ENCODE results near the gene ZFP36L1. TPM values are rescaled to one million over a fixed set of nuclear protein-coding genes. Genes with fewer than 3 reads are reported as not detected.

ZFP36L1 gene
- polyA plus RNA-seq, 6 donors from 2014 or later = 99.2 to 447 (median 302) TPM

GRCh38 chr14:68798621-68799020 lies 5.8 kb upstream of the ZFP36L1 start:
- H3K9me3 Mint-ChIP-seq = peaks cover 6 to 27% (median 12%) of the 10 kb centered on the region in 7 donors
- H3K4me1 Mint-ChIP-seq = peaks cover 50 to 64% (median 57%) of the 10 kb centered on the region in 3 donors
- peak overlapping the region in 1 of 8 donors; percentile 99 for H3K4me3 Mint-ChIP-seq
- H3K36me3 Mint-ChIP-seq = peaks cover 5 to 11% of the 10 kb centered on the region in 2 donors
- DNase-seq (no peak), ATAC-seq (ENCODE audit: low read depth in 2 of 2) (no peak)
- H3K27ac Mint-ChIP-seq = peak overlapping the region in 3 of 6 donors; percentile 47 to 100 (median 65)
- H3K27me3 Mint-ChIP-seq = no peaks in the 10 kb centered on the region

DNA sequence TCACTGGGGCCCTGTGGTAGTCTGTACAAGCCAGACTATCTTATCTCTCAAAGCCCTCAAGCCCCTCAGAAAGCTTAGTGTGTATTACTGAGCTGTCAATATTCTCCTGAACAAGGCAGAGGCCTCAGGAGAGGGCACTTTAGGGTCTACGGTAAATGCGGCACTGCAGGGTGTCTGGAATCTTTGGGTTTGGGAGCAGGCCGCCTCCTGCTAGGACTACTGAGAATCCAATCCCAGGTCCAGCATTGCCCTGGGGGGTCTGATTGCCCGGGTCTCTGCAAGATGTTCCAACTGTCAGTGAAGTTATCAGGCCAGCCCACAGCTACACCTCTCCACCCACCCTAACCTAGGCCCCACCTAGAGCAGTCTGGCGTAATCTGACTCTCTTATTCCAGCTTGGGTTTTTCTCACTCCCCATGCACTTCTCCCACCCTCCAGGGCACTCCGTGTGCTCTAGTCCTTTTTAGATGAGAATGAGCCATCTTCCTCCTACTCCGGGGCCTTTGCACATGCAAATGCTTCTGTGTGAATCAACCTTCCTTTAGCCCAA lies 4.3 kb upstream of the ZFP36L1 start:
- Mint-ChIP-seq H3K9me3 (peaks cover 6 to 17% (median 9%) of the 10 kb centered on the region in 7 donors), H3K36me3 (peaks cover 5 to 10% of the 10 kb centered on the region in 2 donors), H3K4me3 (peak overlapping the region; percentile 91 to 100 (median 99)), H3K27me3 (no peaks in the 10 kb centered on the region), H3K27ac (peak overlapping the region; percentile 99 to 100 (median 100)), H3K4me1 (peaks cover 49 to 59% (median 56%) of the 10 kb centered on the region in 3 donors)
- ATAC-seq (ENCODE audit: low read depth in 2 of 2) (no peak), DNase-seq (no peak)

- ATAC-seq (ENCODE audit: low read depth in 2 of 2) (no peak), DNase-seq (no peak)
- Mint-ChIP-seq H3K27me3 (no peaks in the 10 kb centered on the region), H3K36me3 (peaks cover 1 to 7% of the 10 kb centered on the region in 2 donors), H3K4me1 (peaks cover 43 to 54% (median 50%) of the 10 kb centered on the region in 3 donors), H3K9me3 (peaks cover 2 to 11% (median 2%) of the 10 kb centered on the region in 7 donors), H3K27ac (peak overlapping the region; percentile 99 to 100 (median 100)), H3K4me3 (peak overlapping the region; percentile 91 to 100 (median 99))
Measured at GRCh38 chr14:68796418-68797101, 3.7 kb upstream of the ZFP36L1 start.

DNA sequence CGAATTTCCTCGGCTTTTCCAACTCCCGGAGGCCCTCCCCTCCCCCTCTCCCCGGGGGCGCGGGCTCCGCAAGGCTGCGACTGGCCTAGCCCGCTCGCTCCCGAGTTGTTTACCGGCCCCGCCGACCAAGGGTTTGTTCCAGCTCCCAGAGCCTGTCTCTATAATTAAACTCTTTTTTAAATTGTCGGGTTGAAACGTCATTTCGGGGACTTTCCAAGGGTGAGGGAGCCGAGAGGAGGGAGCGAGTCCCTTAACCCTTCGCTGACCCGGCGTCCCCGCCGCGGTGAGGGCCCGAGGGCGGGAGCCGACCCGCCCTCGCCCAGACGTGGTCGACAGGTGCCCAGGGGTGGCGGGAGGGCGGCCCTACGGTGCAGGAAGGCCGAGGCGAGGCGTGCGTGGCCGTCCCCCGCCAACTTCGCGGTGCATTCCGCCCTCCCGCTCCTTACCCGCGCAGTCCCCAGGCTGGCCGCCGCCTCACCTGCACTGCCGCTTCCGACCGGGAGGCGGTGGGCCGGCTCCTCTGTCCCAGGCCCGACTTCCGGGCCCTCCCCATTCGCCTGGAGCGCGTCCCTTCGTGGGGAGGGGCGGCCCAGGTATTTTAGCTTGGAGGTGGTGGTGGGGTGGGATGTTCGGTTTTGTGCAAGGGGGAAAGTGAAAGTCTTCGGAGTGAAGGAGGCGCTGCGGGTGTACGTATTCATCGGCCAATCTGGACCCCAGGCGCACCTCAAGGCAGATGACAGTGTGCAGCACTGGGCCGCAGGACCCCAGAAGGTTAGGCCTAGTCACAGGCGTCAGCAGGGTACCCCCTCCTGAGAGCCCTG lies 2.9 kb upstream of the ZFP36L1 start:
- ATAC-seq (ENCODE audit: low read depth in 2 of 2) (peak; percentile 66 to 69), DNase-seq (peak; percentile 89)
- H3K4me3 Mint-ChIP-seq = peak overlapping the region; percentile 91 to 100 (median 99)
- peaks cover 0 to 6% (median 0%) of the 10 kb centered on the region in 7 donors for H3K9me3 Mint-ChIP-seq
- H3K4me1 Mint-ChIP-seq = peaks cover 45 to 52% (median 49%) of the 10 kb centered on the region in 3 donors
- no peaks in the 10 kb centered on the region for H3K27me3 Mint-ChIP-seq
- peak overlapping the region; percentile 99 to 100 (median 100) for H3K27ac Mint-ChIP-seq
- H3K36me3 Mint-ChIP-seq = peaks cover 8 to 11% of the 10 kb centered on the region in 2 donors

DNA sequence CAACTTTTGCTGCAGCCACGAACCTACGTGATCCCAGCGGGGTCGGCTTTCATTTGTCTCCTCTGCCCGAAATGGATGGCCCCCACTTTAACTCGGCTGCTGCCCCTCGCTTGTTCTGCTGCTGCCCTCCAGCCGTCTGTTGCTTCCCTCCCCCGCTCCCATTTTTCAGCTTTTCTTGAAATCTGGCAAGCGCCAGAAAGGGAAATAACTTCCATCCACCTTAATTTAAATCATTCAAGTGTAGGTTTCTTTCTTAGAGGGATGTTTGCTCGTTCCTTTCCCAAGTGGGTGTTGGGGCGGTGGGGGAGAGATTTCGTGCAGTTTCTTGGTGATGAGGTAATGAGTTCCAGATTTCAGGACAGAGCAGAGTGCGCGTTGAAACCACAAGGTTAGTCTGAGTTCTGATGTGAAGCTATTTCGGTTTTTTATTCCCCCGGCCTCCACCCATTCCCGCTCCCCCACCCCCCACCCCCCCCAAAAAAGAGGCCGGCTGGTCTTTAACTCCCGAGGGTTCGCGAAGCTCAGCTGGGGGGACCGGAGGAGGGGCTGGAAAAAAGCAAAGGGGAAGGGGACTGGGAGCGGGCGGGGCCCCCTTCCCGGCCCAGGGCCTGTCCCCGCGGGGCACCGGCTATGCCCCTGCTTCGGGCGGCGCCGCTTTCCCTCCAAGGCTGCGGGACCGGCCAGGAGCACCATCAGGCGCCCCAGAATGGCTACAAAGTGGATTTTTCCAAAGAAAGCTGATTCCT lies 2.2 kb upstream of the ZFP36L1 start:
- peak overlapping the region; percentile 91 to 100 (median 99) for H3K4me3 Mint-ChIP-seq
- H3K27ac Mint-ChIP-seq = peak overlapping the region; percentile 99 to 100 (median 100)
- DNase-seq = no peak
- H3K4me1 Mint-ChIP-seq = peaks cover 50 to 53% (median 52%) of the 10 kb centered on the region in 3 donors
- no peaks in the 10 kb centered on the region for H3K27me3 Mint-ChIP-seq
- ATAC-seq (ENCODE audit: low read depth in 2 of 2) = no peak
- peaks cover 12 to 19% of the 10 kb centered on the region in 2 donors for H3K36me3 Mint-ChIP-seq
- peaks cover 0 to 4% (median 0%) of the 10 kb centered on the region in 7 donors for H3K9me3 Mint-ChIP-seq

GRCh38 chr14:68794130-68794850 lies 1.4 kb upstream of the ZFP36L1 start:
- peaks cover 51 to 54% (median 52%) of the 10 kb centered on the region in 3 donors for H3K4me1 Mint-ChIP-seq

GRCh38 chr14:68793734-68794129 lies 865 bp upstream of the ZFP36L1 start:
- peaks cover 53 to 57% (median 57%) of the 10 kb centered on the region in 3 donors for H3K4me1 Mint-ChIP-seq
- peak; percentile 4 to 10 for ATAC-seq (ENCODE audit: low read depth in 2 of 2)

More at GRCh38 chr14:68794130-68794850, 1.4 kb upstream of the ZFP36L1 start:
- peak overlapping the region; percentile 99 to 100 (median 100) for H3K27ac Mint-ChIP-seq
- peaks cover 0 to 4% (median 0%) of the 10 kb centered on the region in 7 donors for H3K9me3 Mint-ChIP-seq
- H3K4me3 Mint-ChIP-seq = peak overlapping the region; percentile 91 to 100 (median 99)
- no peaks in the 10 kb centered on the region for H3K27me3 Mint-ChIP-seq
- DNase-seq (peak; percentile 82), ATAC-seq (ENCODE audit: low read depth in 2 of 2) (peak; percentile 8 to 15)
- H3K36me3 Mint-ChIP-seq = peaks cover 12 to 26% of the 10 kb centered on the region in 2 donors

GRCh38 chr14:68792678-68792978 lies 239 bp downstream of the ZFP36L1 start:
- no peak for DNase-seq
- ATAC-seq (ENCODE audit: low read depth in 2 of 2) = peak in 1 of 2 donors; percentile 0
- H3K27me3 Mint-ChIP-seq = no peaks in the 10 kb centered on the region
- H3K4me3 Mint-ChIP-seq = peak overlapping the region; percentile 91 to 100 (median 99)
- peaks cover 48 to 57% (median 55%) of the 10 kb centered on the region in 3 donors for H3K4me1 Mint-ChIP-seq
- H3K27ac Mint-ChIP-seq = peak overlapping the region; percentile 99 to 100 (median 100)
- H3K9me3 Mint-ChIP-seq = peaks cover 0 to 3% (median 0%) of the 10 kb centered on the region in 7 donors
- peaks cover 22 to 37% of the 10 kb centered on the region in 2 donors for H3K36me3 Mint-ChIP-seq

More at GRCh38 chr14:68793734-68794129, 865 bp upstream of the ZFP36L1 start:
- Mint-ChIP-seq H3K27ac (peak overlapping the region; percentile 99 to 100 (median 100)), H3K4me3 (peak overlapping the region; percentile 91 to 100 (median 99)), H3K27me3 (no peaks in the 10 kb centered on the region), H3K36me3 (peaks cover 17 to 32% of the 10 kb centered on the region in 2 donors), H3K9me3 (peaks cover 0 to 3% (median 0%) of the 10 kb centered on the region in 7 donors)
- DNase-seq = no peak

DNA sequence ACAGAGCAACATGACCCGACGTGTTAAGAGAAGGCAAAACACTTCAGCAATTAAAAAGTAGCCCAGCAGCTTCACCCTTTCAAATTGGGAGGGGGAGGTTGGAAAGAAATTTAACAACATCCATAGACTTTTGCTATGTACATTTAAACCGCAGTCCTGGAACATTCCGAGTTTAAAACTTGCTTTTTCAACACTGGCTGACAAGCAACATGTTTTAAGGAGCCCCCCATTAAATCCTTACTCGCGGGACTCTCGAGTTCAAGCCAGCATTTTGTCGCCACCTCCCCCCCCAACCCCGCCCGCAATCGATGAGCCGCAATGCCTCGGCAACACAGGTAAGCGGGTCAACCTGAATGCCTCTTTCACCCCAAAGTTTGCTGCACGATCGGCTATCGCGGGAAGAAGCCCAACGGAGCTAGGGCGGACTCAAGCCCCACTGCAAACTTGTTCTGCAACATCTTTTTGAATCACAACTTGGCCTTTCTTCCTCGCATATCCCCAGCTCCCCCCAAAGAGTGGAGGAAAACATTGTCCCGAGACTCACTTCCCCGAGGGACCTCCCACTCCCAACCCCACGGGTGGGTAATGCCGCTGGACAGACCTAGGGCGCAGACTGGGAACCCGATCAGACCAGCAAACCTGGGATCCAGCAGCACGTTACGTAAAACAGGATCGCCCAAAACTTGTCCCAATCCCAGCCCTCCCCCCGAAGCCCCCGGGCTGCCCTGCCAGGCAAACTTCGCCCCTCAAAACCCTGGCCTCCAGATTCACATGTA lies 777 bp downstream of the ZFP36L1 start:
- Mint-ChIP-seq H3K36me3 (peaks cover 27 to 37% of the 10 kb centered on the region in 2 donors), H3K27me3 (no peaks in the 10 kb centered on the region), H3K4me1 (peaks cover 48 to 56% (median 52%) of the 10 kb centered on the region in 3 donors), H3K9me3 (peaks cover 0 to 3% (median 0%) of the 10 kb centered on the region in 7 donors), H3K4me3 (peak overlapping the region; percentile 91 to 100 (median 99)), H3K27ac (peak overlapping the region; percentile 99 to 100 (median 100))
- ATAC-seq (ENCODE audit: low read depth in 2 of 2) (no peak), DNase-seq (no peak)

GRCh38 chr14:68791078-68791901 lies 1.6 kb downstream of the ZFP36L1 start:
- peaks cover 48 to 58% (median 52%) of the 10 kb centered on the region in 3 donors for H3K4me1 Mint-ChIP-seq
- H3K9me3 Mint-ChIP-seq = peaks cover 0 to 3% (median 0%) of the 10 kb centered on the region in 7 donors
- DNase-seq = no peak
- H3K27ac Mint-ChIP-seq = peak overlapping the region; percentile 80 to 100 (median 96)
- H3K27me3 Mint-ChIP-seq = no peaks in the 10 kb centered on the region
- H3K4me3 Mint-ChIP-seq = peak overlapping the region; percentile 91 to 100 (median 99)
- H3K36me3 Mint-ChIP-seq = peaks cover 34 to 37% of the 10 kb centered on the region in 2 donors
- no peak for ATAC-seq (ENCODE audit: low read depth in 2 of 2)

DNA sequence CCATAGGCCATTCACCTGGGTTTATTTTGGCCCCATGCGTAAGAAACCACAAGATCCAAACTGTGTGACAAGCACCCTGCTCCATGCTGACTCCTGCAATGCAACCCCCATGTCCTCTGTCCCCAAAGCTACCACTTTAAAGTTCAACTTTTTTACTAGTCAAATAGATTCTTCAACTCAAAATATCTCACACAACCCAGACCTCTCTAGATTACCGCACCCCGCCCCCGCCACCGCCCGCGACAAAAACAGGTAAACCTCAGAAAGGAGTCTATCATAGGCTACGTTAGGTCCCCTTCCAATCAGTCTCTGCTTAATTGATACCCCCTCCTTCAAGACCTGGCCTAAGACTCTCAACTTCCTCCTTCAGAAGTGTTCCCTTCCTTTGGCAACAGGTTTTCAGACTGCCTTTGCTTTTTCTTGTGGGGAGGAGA lies 2.2 kb downstream of the ZFP36L1 start:
- no peak for ATAC-seq (ENCODE audit: low read depth in 2 of 2)
- H3K27ac Mint-ChIP-seq = peak overlapping the region; percentile 80 to 100 (median 96)
- H3K4me1 Mint-ChIP-seq = peaks cover 51 to 61% (median 55%) of the 10 kb centered on the region in 3 donors
- H3K36me3 Mint-ChIP-seq = peaks cover 34 to 37% of the 10 kb centered on the region in 2 donors
- H3K9me3 Mint-ChIP-seq = peaks cover 0 to 3% (median 0%) of the 10 kb centered on the region in 7 donors
- no peaks in the 10 kb centered on the region for H3K27me3 Mint-ChIP-seq
- DNase-seq = no peak
- H3K4me3 Mint-ChIP-seq = peak overlapping the region; percentile 91 to 100 (median 99)

All from naive B cell (primary cell).